Measurements from ENCODE around the gene RAET1G.
"Not testable (repeated sequence)": the region's sequence is repeated elsewhere in the genome, so short reads cannot be mapped to it uniquely, and the experiment has no call there.

Gene RAET1G

DNA sequence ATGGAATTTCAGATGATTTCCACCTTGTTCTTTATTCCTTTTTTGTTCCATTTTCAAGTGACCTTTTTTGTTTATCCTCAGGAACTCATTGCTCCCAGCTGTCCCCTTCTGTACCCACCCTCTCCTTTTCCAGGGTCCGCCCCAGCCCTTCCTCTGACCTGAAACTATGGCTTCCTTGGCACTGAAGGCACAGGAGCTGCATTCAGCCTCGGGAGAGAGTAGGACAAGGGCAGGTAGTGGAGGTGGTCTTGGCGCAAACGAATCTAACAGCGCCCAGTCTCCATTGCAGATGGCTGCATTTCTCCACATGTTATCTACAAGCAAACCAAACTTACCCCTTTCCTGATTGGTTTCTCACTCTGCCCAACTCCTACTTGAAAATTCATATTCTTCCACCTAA lies 10.1 kb upstream of the RAET1G start:
- no peak for DNase-seq

DNA sequence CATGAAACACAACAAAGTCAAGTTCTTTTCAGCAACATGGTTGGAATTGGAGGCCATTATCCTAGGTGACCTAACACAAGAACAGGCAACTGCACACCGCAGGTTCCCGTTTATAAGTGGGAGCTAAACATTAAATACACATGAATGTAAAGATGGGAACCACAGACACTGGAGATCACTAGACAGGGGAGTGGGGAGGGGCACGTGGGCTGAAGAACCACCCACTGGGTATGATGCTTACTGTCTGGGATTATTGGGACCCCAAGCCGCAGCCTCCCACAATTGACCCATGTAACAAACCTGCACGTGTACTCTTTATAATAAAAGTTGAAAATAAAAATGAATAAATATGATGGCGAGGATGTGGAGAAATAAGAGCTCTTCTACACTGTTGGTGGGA lies 8.6 kb upstream of the RAET1G start:
- no peak for DNase-seq

DNA sequence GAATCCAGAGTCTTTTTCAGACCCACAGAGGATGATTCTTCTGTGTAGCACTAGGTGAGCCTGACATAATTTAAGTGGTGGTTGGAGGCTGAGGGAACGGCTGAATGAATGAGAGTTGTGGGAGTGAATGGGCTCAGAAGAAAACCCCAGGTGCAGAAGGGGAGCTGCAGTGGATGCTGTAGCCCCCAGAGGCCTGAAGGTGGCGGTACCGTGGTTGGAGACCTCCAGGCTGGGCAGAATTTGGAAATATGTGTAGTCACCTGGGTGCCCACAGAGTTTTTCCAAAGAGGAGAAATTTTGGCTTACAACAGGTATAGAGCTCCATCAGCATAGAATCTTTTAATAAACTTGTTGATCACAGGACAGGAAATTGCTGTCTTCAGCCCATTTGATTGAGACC lies 6.5 kb upstream of the RAET1G start:
- no peak for DNase-seq

DNA sequence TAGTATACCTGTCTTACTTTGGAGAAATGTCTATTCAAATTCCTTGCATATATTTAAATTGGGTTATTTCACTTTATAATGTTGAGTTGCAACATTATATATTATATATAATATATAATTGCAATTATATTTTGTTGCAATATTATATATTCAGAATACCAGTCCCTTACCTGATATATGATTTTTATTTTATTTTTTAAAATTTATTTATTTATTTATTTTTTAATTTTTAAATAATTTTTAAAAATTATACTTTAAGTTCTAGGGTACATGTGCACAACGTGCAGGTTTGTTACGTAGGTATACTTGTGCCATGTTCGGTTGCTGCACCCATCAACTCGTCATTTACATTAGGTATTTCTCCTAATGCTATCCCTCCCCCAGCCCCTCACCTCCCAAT lies 4.1 kb upstream of the RAET1G start:
- DNase-seq, result not testable (repeated sequence)

DNA sequence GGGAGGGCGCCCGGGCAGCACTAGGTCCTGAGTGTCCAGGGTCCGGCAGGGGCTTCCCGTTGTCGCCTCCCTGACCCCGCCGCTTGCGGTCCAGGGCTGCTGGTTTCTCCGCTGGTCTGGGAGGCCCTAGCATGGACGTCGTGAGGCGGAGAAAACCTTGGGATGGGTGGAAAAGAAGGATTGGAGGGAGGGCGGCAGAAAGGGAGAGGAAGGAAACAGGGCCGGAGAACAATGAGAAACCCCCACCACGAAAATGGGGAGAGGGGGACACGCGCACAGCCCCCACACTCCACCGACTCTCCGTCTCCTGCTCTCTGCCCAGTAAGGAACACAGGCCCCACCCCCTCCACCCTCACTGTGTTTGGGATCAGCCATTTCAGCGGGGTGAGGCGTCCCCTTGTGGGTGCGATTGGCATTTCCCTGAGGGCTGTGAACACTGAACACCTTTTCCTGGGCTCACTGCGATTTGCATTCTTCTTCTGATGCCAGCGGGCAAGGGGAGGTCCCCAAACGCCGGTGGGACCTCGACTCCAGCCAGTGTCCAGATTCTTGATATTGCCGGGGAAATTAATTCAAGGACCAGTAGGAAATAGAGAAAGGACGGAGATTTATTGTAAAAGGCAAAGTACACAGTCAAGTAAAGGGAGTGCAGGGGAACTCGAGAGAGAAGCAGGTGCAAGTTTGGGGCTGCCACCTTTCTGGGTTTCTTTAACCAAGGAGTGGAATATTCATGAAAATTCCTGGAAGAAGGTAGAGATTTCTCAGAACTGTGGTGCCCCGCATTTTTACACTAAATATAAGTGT lies 3.3 kb upstream of the RAET1G start:
- peak; percentile 24 for DNase-seq

DNA sequence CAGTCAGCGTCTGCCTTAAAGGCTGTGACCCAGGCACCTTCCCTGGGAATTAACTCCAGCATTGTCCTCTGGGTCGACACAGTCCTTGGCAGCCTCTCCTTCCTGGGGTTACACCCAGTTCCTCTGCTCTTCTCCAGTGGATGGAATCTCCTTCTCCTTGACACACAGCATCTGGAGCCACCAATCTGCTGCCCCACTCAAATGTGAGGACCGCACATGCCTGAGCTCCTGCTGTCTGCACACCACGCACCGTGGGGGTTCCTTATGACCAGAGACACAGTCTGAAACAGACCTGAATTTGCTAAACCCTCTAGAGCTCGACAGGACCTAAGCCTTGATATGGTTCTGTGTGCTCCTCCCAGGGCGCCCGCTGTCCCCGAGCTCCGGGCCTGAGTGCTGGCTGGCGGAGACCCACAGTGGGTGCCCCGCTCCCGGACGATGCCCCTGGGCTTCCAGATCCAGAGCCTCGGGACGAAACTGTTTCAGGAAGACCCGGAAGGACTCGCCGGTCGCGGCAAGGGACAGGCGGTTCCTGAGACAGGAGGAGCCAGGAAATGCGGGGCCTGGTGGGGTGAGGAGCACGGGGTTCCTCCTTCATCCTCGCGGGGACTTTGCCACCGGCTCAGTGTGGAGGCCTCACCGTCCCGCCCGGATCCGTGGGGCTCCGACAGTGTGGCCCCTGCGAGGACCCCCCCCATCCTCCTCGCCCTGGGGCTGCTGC lies 2.5 kb upstream of the RAET1G start:
- DNase-seq, result no peak

DNA sequence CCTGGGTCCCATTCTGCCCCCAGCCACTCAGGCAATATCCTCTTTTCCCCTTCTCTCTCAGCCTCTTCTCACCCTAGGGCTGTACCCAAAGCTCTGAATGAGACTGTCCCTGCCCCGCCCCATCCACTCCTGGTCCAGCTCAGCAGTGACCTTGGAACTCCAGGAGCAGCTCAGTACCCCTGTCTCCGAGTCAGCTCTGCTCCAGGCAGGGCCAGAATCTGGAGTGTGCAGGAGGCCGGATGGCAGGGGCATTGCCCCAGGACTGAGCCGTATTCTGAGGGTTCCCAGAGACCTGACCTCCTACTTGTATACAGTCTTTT lies 2.0 kb upstream of the RAET1G start:
- DNase-seq, result no peak

DNA sequence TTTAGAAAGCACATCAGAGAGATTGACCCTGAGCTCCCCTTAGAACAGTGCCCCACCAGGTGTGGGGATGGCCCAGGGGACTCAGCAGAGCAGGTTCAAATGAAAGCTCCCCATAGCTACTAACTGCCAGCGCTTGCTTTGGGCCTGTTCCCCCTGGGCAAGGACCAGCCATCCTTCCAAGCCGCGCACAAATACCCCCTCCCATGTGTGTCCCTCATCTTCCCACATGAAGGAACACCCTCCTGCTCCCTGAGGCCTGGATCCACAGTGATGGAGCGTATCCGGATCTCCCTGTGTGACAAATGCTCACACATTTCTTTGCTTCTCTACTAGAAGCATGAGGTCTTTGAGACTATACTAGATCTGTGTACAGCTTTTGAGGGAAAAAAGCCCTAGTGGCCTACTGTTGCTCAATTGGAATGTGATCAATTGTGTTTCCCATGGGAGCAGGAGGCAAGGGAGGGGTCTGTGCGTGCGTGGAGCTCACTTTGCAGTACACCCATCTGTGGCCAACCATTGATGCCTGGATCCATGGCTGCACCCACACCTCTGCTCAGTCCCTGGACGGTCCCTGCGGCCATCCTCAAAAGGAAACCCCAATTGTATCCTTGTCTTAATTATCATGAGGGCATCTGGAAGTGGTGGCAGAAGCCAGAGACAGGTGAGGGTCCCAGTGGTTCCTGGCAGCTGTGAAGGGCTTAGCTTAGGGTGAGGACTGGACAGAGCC lies 1.4 kb upstream of the RAET1G start:
- DNase-seq, result no peak

DNA sequence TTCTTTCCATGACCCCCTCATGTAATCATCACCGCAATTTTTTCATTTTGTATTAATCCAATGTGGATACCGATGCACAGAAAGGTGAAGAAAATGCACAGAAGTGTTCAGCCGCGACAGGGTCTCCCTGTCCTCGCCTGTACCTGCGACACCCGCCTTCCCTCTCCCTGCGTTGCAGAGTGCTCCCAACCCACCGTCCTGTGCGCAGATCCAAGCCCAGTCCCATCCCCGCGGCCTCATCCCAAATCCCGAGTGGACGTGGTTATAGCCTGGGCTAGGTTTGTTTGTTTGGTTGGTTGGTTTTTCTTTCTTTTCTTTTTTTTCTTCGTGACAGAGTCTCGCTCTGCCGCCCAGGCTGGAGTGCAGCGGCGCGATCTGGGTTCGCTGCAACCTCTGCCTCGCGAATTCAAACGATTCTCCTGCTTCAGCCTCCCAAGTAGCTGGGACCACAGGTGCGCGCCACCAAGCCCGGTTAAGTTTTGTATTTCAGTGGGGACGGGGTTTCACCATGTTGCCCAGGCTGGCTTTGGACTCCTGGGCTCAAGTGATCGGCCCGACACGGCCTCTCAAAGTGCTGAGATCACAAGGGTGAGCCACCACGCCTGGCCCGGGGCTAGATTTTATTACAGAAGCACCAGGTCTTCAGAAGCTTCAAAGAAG lies 536 bp upstream of the RAET1G start:
- DNase-seq, result no peak

DNA sequence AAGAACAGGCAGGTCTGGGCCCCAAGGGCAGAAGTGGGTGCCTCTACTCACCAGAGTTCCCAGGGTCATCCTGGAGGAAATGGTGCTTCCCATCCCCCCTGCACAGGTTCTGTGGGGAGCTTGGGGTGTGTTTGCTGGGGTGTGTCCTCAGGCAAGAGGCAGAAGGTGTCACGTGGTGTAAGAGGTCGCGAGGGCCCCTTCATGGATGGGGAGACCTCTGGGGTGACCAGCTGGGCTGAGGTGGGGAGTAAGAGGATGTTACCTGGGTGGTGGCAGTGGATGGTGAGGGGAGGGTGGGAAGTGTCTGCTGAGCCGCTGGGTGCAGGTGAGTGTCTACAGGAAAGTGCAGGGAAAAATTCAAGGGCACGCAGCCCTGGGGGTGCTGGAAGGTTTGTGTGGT lies 830 bp downstream of the RAET1G start:
- not testable (repeated sequence) for DNase-seq

DNA sequence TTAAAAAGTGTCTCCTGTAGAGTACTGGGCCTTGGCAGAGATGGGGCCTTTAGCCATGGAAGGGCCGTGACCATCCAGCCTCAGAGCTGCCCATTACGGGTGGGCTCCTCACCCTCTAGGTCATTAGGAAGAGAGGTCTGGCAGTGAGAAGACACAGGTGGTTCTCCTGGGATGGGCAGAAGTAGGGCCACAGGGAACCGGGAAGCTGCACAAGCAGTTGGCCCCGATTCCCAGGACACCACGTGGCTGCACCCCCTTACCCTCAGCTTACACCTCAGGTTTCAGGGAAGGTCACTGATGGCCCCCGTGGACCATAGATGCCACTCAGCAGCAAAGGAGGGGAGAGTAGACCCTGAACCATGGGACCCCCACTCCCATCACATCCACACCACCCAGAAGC lies 1.6 kb downstream of the RAET1G start:
- DNase-seq, result no peak

DNA sequence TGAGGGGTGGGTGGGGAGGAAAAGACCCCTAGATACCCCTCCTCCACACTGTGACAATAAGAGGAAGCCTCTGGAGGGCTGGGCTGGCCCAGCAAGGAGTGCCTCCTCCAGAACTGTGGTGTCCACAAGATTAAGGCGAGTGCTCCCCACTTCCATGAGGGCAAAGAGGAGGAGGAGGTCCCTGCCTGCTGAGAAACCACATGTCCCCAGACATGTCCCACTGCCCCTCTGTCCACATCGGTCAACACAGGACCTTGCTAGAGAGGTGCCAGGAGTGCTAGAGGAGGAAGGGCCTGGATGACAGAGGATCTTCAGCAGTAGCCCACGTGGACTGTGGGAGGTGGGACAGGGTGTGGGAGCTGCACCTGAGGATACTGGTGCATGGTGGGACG lies 3.1 kb downstream of the RAET1G start:
- DNase-seq, result no peak

DNA sequence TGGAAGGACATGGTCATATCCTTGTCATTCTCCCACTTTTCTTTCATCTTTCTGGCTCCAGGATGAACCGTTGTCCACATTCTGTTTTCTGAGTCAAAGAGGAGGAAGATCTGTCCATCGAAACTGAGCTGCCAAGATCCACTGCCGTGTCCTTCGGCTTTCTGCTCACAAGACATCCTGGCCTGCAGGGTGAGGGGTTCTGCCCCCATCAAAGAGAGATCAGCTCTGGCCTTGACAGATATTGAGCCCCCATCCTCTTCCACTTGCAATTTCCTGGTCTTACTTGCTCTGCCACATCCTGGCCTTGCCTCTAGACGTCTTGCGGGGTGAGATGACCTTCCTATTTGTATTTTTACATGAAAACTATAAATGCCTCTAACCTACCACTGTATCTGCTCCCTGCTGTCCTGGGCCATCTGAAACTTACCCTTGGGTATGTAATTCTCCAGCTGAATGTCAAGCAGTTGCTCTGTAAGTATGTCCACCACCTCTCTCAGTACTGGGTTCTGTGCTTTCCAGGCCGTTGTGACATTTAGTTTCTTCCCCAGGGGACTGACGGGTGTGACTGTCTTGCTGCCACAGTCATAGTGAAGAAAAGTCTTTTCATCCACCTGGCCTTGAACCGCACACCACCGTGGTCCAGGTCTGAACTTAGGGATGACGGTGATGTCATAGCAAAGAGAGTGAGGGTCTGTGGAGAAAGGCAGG lies 3.6 kb downstream of the RAET1G start:
- DNase-seq, result not testable (repeated sequence)

DNA sequence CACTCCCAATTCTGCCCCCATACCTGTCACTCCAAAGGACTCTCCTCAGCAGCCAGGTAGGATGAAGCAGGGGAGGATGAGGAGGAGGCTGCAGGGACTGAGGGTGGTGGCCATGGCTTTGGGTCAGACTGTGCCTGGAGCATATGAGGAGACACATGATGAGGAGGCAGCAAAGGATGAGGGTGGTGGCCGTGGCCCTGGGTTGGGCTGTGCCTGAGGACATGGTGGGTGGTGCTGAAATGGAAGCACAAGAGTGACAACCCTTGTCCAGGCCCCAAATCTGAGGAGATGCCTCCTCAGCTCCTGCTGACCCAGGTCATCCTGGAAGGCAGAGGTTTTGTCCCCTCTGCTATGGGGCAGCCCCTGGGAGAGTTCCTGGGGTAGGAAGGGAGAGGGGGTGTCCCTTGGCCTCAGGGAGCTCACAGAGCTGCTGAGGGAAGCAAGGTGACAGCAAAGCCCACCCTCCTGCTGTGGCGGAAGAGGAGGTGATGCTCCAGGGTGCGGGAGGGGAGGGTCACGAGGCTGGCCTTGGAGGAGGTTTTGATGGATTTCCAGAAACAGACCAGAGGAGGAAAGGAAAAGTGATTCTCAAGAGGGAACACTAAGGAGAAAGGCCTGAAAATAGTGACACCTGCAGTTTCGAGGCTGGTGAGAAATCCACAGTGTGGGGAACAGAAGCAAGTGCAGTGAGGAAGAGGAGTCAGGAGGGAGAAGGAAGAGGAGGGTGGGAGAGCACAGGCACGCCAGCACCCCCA lies 4.6 kb downstream of the RAET1G start:
- DNase-seq, result no peak

DNA sequence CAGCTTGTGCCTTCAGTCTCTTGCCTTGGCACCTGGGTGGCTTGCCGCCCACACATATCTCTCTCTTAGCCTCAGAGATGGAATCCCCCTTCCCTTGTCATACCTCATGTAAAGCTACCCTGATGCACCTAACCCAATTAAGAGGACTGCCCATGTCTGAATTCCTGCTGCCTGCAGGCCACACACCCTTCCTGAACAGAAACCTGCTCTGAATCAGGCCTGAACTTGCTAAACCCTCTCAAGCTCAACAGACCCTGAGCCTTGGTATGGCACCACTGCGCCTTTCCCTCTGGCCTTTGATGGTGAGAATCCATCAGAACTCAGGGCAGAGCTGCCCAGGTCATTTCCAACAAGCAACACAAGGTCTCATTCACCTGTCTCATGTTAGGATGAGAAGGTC lies 5.2 kb downstream of the RAET1G start:
- no peak for DNase-seq

DNA sequence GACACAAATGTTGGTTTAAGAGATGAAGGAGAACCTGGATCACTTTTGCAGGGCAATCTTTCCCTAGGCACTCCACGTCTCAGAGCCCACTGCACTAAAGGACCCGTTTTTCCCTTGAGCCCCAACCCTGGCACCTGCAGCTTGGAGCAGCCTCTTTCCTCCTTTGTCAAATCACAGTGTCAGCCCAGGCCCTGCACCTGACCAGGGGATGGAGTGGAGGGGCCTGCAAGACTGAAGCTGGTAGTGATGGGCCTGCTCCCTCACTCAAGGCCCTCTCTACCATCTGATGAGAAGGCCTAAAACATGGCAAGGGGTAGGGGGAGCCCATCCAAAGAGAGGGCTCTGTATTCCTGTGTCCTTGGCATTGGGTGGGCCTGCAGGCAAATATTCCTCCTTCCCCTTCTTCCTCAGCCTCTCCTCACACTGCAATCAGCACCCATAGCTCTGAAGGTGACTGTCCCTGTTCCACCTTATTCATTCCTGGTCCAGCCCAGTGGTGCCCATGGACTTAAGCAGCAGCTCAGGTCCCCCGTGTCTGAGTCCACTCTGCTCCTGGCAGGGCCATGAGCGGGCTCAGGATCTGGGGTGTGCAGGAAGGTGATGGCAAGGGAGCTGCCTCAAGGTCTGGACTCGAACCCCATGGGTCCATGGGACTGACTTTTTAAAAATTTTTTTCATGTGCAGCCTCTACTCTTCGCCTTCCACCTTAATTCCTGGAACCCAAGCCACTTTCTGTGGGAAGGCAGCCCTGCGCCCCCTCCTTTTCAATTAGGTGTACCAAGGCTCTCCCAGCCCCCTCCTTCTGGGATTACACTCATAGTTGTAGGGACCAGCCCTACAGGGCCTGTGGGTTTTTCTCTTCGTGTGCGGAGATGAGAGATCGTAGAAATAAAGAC lies 6.7 kb downstream of the RAET1G start:
- DNase-seq, result no peak

DNA sequence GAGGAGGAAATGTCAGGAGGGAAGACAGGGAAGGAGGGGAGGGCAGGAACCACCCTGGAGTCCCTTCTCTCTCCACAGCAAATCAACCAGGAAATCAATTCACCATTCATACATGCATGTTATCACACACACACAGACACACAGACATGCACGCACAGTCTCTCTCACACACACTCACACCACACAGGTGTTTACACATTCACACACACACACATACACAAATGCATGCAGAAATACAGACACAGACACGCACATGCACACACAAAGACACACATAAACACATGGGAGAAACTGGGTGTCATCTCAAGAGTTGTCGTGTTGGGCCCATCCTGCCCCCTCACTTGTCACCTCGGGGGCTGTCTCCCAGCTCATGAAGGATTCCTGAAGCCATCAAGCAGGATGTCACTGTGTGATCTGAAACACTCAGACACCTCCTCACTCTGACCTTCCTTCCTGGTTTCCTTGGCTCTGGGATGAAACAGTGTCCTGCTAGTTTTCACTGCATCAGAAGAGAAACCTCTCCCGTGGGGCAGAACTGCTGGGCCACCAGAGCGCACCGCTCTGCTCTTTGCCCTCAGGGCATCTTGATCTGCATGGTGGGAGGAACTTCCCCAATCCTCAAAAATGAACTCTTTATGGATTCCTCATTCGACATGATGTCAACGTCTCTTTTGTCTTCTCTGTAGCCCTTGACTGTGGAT lies 9.2 kb downstream of the RAET1G start:
- no peak for DNase-seq

DNA sequence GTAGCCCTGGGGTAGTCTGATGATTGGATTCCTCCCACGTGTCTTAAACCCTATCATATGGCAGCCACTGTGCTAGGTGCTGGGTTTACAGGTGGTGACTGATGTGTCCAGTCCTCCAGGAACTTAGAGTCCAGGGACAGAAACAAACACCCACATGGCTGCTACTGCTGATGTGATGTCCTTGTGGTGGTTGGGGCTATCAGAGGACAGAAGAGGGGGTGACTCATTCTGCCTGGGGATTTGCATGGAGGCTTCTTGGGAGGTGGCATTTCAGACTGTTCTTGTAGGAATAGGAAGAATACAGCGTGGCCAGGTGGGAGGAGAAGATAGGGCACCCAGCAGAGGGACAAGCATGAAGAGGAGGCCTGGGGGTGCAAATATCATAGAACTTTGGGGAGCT lies 9.8 kb downstream of the RAET1G start:
- DNase-seq, result no peak

DNA sequence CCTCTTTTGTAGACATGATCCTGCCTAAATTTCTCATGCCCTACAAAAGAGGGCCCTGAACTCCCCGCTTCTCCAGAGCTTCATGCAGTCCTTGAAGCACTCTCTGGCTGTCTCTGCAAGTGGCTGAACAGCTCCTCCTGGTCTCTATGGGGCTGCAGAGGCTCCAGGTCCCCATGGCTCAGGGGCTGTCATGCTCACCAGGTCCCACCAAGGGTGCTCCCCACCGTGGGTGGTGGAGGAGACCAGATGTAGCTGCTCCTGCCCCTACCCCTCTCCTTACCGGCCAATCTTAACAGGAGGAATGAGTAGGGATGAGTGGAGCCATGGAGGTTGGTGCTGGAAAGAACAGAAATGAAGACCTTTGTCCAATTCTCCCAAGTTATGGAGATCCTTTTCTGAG lies 10.2 kb downstream of the RAET1G start:
- not testable (repeated sequence) for DNase-seq

DNA sequence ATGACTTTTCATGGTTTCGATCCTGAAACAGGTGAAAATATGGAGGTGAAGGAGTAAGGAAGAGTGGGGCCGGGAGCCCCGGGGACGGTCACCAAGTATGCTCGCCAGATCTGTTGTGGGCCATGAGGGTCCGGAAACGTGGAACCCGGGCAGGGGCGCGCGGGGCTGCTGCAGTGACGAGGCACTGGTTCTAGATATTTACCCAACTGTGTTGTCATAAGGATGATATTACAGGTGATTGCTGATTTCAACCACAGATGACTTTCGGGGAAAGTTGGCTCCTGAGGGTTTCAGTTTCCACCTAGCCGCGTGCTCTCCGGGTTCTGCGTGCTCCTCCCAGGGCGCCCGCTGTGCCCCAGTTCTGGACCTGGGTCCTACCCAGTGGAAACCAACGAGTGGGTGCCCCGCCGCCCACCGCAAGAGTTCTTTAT lies 12.2 kb downstream of the RAET1G start:
- DNase-seq, result no peak
